RPMI7951 (cell line): Measurements from ENCODE around the gene HDHD3. TPM values are rescaled to one million over a fixed set of nuclear protein-coding genes. Genes with fewer than 3 reads are reported as not detected.

ENCODE experiments used
- DNase-seq: peaks from one replicate; pipeline ENCODE4 v3.0.0-alpha.2; 2012; ENCODE audit warnings: low read depth
- total RNA-seq: library from RNA; depleted of rRNA; stranded (reverse); fragments of >200 nt; shearing (Covaris generic); gene quantifications from 2 replicates; pipeline ENCODE4 v1.2.3, GENCODE V29; 2014; rRNA removed

Gene HDHD3
- total RNA-seq, 1 experiment from 2014 or later: 5.3 TPM

DNA sequence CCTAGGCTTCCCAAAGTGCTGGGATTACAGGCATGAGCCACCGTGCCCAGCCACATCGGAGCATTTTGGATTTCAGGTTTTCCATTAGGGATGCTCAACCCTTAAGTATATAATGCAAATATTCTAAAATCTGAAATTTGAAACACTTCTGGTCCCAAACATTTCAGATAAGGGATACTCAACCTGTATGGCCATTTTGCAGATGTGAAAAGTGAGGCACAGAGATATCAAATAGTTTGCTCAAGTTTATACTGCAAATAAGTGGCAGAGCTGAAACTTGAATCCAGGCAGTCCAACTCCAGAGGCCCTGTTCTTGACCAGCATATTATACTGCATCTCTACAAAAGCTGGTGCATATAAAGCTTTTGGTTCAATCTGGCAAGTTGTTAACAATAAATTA is 39.1 kb downstream of the HDHD3 start:
- DNase-seq: no peak

DNA sequence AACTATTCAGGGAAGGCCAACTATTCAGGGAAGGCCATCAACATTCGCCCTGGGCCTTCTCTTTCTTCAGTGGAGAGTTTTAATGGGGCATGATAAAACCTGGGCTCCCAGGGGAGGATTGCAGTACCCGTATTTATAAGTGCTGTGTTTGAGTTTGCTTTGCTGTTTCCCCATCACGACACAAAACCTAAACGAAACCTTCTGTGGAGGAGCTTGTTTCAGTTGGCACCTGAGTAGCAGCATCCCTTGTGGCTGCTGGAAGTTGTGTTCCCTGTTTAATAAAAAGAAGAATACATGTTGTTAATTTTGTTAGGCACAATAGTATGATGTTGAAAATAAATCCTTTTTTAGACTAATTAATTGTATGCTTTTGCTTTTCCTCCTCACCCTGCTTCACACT is 45.0 kb downstream of the HDHD3 start:
- DNase-seq: no peak

GRCh38 chr9:113328045-113328782 is 48.6 kb downstream of the HDHD3 start:
- DNase-seq: no peak

DNA sequence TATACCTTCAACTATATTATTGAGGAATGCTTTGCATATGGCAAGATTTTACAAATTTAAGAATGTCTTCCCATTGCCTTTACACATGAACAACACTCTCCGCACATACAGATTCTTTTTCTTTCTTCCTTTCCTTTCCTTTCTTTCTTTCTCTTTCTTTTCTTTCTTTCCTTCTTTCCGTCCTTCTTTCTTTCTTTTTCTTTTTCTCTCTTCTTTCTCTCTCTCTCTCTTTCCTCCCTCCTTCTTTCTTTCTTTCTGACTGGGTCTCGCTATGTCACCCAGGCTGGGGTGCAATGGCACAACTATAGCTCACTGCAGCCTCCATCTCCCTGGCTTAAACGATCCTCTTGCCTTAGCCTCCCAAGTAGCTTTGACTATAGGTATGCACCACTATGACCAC is 50.6 kb downstream of the HDHD3 start:
- no peak for DNase-seq

Other genes starting within 250 kb of the HDHD3 start
- gene SLC31A2, start 226.0 kb downstream of the HDHD3 start, total RNA-seq: 11.4 and 13.3 TPM in 2 replicates
- gene FKBP15, start 155.7 kb downstream of the HDHD3 start, total RNA-seq: 15.0 and 19.1 TPM in 2 replicates
- 14.9 and 16.9 TPM in 2 replicates for gene SLC31A1, start 155.4 kb downstream of the HDHD3 start, total RNA-seq
- gene CDC26, start 101.4 kb downstream of the HDHD3 start, total RNA-seq: 42.1 and 57.9 TPM in 2 replicates
- 35.8 and 40.4 TPM in 2 replicates for gene PRPF4, start 101.3 kb downstream of the HDHD3 start, total RNA-seq
- gene RNF183, start 73.6 kb downstream of the HDHD3 start, total RNA-seq: not detected in 2 replicates
- gene WDR31, start 36.7 kb downstream of the HDHD3 start, total RNA-seq: 0.39 and 0.72 TPM in 2 replicates
- gene BSPRY, start 27.4 kb downstream of the HDHD3 start, total RNA-seq: not detected in 2 replicates
- 11.9 and 12.5 TPM in 2 replicates for gene ALAD, start 24.3 kb upstream of the HDHD3 start, total RNA-seq
- 86.3 and 87.6 TPM in 2 replicates for gene POLE3, start 33.7 kb upstream of the HDHD3 start, total RNA-seq
- 0.12 and 0.49 TPM in 2 replicates for gene C9orf43, start 33.8 kb upstream of the HDHD3 start, total RNA-seq
- gene RGS3, start 86.7 kb upstream of the HDHD3 start, total RNA-seq: 168 and 200 TPM in 2 replicates